Mononuclear cell (primary cell): ENCODE measurements around the gene MYL2. TPM values are rescaled to one million over a fixed set of nuclear protein-coding genes. Genes with fewer than 3 reads are reported as not detected.
A peak's percentile ranks its signal among the peaks of the same experiment; 100 is the strongest.

Experiments used
- H3K27me3 ChIP-seq: 2 replicates; pipeline ENCODE4 v1.6.0; 2011; ENCODE audit warnings: low read length, control low read depth; ENCODE audit not compliant: insufficient read depth
- H3K4me1 ChIP-seq: 2 replicates; pipeline ENCODE4 v1.5.1; 2011; ENCODE audit warnings: mild to moderate bottlenecking, low read length, control low read depth; ENCODE audit not compliant: insufficient read depth
- H3K4me3 ChIP-seq: 2 replicates; pipeline ENCODE4 v1.5.1; 2011; ENCODE audit warnings: mild to moderate bottlenecking, low read length, moderate library complexity
- H3K9me3 ChIP-seq: 2 replicates; pipeline ENCODE4 v1.5.1; 2011; ENCODE audit warnings: low read depth, mild to moderate bottlenecking, control low read depth, low read length
- total RNA-seq: library from RNA; depleted of rRNA; stranded (reverse); fragments of >200 nt; gene quantifications from one replicate; pipeline ENCODE4 v1.2.3, GENCODE V29; 2012

The MYL2 gene
- total RNA-seq, 1 donor = not detected

GRCh38 chr12:110888256-110888991 lies 32.0 kb downstream of the MYL2 start:
- H3K9me3 ChIP-seq = no peaks in the 10 kb centered on the region
- H3K27me3 ChIP-seq = no peaks in the 10 kb centered on the region
- peak overlapping the region; percentile 50 for H3K4me3 ChIP-seq
- no peaks in the 10 kb centered on the region for H3K4me1 ChIP-seq

DNA sequence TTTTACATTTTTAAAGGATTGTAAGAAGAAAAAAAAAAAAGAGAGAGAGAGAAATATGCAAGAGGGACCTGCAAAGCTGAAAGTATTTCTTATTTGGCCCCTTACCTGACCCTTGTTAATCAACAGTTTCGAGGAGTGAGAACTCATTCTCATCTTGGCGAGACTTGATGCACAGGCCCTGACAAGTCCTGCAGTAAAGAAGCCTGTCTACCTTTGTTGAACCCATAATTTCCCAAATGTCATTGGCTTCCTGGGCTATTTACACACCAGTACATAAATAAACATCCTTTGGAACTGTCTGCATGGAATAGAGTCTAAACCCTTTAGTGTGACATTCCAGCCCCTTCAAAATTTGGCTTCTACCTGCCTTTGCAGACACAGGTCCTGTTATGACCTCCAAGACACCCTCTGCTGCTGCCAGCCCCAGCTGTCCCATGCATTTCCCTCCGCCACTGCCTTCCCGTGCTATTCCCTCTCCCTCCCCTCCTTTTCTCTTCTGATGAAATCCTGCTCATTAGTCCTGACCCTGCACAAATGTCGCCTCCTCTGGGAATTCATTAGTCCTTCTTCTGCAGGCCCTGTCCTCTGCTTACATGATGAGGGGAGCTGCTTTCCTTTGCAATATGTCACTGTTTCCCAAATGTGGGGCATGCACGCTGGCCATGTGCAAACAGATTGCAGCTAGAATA lies 35.1 kb downstream of the MYL2 start:
- Histone ChIP-seq H3K27me3 (no peaks in the 10 kb centered on the region), H3K9me3 (no peaks in the 10 kb centered on the region), H3K4me1 (no peaks in the 10 kb centered on the region), H3K4me3 (no peak overlapping the region)

DNA sequence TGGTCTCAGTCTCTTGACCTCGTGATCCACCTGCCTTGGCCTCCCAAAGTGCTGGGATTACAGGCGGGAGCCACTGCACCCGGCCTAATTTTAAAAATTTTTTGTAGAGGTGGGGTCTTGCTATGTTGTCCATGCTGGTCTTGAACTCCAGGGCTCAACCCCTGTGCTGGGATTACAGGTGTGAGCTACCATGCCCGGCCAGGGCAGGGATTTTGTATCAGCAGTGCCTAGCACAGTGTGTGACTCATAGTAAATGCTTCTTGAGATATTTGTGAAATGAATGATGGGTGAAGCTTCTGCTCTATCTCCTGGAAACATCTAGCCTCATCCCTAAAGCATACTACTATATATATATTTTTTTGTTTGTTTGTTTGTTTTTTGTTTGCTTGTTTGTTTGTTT lies 37.1 kb downstream of the MYL2 start:
- H3K27me3 ChIP-seq = no peaks in the 10 kb centered on the region
- no peak overlapping the region for H3K4me3 ChIP-seq
- H3K9me3 ChIP-seq = no peaks in the 10 kb centered on the region
- H3K4me1 ChIP-seq = no peaks in the 10 kb centered on the region

DNA sequence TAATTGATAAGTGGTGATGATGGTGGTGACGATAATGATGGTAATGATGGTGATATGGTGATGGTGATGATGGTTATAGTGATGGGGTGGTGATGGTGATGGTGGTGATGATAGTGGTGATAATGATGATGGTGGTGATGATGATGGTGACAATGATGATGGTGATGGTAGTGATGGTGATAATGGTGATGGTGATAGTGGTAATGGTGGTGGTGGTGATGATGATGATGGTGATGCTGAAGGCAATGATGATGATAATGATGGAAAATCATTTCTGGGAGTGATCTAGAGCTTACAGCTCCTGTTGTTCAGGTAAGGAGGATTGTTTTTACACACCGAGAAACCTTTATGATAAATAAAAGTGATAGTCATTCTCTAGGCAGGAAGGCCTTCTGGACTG lies 39.7 kb downstream of the MYL2 start:
- no peak overlapping the region for H3K4me3 ChIP-seq
- no peaks in the 10 kb centered on the region for H3K4me1 ChIP-seq
- no peaks in the 10 kb centered on the region for H3K27me3 ChIP-seq
- H3K9me3 ChIP-seq = no peaks in the 10 kb centered on the region

DNA sequence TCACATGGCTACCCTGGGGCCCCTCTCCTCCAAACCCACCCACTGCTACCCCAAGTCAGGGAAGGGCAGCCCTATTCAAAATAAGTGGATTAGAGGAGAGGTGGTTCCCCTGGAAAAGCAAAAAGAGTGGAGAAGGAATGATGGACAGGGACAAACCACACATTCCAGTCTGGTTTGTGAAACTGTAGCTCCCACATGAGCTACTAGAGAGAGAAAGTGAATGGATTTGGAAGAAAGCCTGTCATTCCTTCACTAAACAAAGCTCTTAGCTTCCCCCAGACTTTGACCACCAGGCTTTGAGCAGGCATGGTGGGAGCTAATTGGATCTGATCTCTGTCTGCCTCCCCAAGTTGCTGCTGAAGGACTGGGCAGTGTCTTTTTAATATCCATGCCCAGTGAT lies 45.6 kb downstream of the MYL2 start:
- Histone ChIP-seq H3K4me1 (no peaks in the 10 kb centered on the region), H3K27me3 (no peaks in the 10 kb centered on the region), H3K9me3 (no peaks in the 10 kb centered on the region), H3K4me3 (no peak overlapping the region)

GRCh38 chr12:110874351-110874750 lies 46.0 kb downstream of the MYL2 start:
- H3K9me3 ChIP-seq = no peaks in the 10 kb centered on the region
- H3K4me1 ChIP-seq = peaks cover 4% of the 10 kb centered on the region
- no peaks in the 10 kb centered on the region for H3K27me3 ChIP-seq
- H3K4me3 ChIP-seq = no peak overlapping the region

- H3K4me1 ChIP-seq = peaks cover 12% of the 10 kb centered on the region
- H3K27me3 ChIP-seq = no peaks in the 10 kb centered on the region
- no peaks in the 10 kb centered on the region for H3K9me3 ChIP-seq
- no peak overlapping the region for H3K4me3 ChIP-seq
Measured at GRCh38 chr12:110872100-110872499, 48.3 kb downstream of the MYL2 start.

- no peak overlapping the region for H3K4me3 ChIP-seq
- H3K9me3 ChIP-seq = no peaks in the 10 kb centered on the region
- no peaks in the 10 kb centered on the region for H3K27me3 ChIP-seq
- peaks cover 12% of the 10 kb centered on the region for H3K4me1 ChIP-seq
Measured at GRCh38 chr12:110869803-110870202, 50.6 kb downstream of the MYL2 start.

GRCh38 chr12:110869026-110869425 lies 51.4 kb downstream of the MYL2 start:
- H3K9me3 ChIP-seq = no peaks in the 10 kb centered on the region
- H3K4me1 ChIP-seq = peaks cover 12% of the 10 kb centered on the region
- no peak overlapping the region for H3K4me3 ChIP-seq
- H3K27me3 ChIP-seq = no peaks in the 10 kb centered on the region

- no peak overlapping the region for H3K4me3 ChIP-seq
- H3K4me1 ChIP-seq = peaks cover 12% of the 10 kb centered on the region
- H3K27me3 ChIP-seq = no peaks in the 10 kb centered on the region
- H3K9me3 ChIP-seq = no peaks in the 10 kb centered on the region
Measured at GRCh38 chr12:110865521-110865920, 54.9 kb downstream of the MYL2 start.

DNA sequence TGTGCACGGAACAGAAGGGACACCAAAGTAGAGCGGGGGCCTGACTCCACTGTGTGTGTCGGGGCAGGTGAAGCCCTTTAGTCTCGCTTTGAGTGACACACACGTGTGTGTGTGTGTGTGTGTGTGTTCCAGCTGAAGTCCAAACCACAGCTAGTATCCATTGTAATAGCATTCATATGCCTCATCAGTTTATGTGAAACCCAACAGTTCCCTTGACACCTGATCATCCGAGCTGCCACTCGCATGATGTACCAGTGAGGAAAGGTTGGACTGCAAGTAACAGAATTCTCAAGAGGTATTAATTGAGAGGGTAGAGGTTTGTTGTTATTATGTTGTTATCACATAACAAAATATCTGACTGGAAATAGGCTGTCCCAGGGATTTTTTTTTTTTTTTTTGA lies 57.2 kb downstream of the MYL2 start:
- H3K9me3 ChIP-seq = no peaks in the 10 kb centered on the region
- no peaks in the 10 kb centered on the region for H3K4me1 ChIP-seq
- no peaks in the 10 kb centered on the region for H3K27me3 ChIP-seq
- no peak overlapping the region for H3K4me3 ChIP-seq

DNA sequence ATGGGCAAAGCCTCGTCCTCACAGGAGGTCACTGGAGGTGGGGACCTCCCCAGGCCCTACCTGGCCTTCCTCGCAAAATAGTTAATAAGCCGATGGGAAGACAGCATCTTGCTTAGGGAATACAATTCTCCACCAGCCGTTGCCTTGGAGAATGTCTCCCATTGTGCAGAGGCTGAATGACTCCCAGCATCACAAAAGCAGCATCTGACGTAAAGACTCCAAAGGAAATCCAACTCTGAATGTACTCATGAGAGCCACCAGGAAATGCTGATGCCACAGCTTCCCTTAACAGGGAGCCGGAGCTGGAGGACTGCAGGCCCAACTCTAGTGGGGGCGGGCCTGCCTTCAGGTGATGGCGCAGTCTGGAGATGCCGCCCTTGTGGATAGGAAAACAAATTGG lies 58.0 kb downstream of the MYL2 start:
- no peaks in the 10 kb centered on the region for H3K27me3 ChIP-seq
- H3K4me1 ChIP-seq = no peaks in the 10 kb centered on the region
- no peak overlapping the region for H3K4me3 ChIP-seq
- no peaks in the 10 kb centered on the region for H3K9me3 ChIP-seq

- H3K4me3 ChIP-seq = no peak overlapping the region
- no peaks in the 10 kb centered on the region for H3K9me3 ChIP-seq
- no peaks in the 10 kb centered on the region for H3K27me3 ChIP-seq
- H3K4me1 ChIP-seq = no peaks in the 10 kb centered on the region
Measured at GRCh38 chr12:110861729-110862128, 58.6 kb downstream of the MYL2 start.
